Lung microvascular endothelial cell (primary cell): ENCODE measurements around the gene HES5. TPM values are rescaled to one million over a fixed set of nuclear protein-coding genes. Genes with fewer than 3 reads are reported as not detected.

Source experiments
- DNase-seq, 2 donors: peaks; one replicate each; pipeline versions ENCODE4 v3.0.0 to v3.0.0-alpha.2; 2010; ENCODE audit warnings: low read depth in 2 of 2
- total RNA-seq: library from RNA; depleted of rRNA; stranded (reverse); fragments of >200 nt; gene quantifications from 2 replicates; pipeline ENCODE4 v1.2.1, GENCODE V29; 2014

The HES5 gene
- total RNA-seq, 1 donor from 2014 or later, result not detected

GRCh38 chr1:2516124-2516523 is 13.9 kb downstream of the HES5 start:
- DNase-seq, result no peak

GRCh38 chr1:2515763-2516080 is 14.3 kb downstream of the HES5 start:
- DNase-seq, result no peak

GRCh38 chr1:2514863-2515762 is 14.9 kb downstream of the HES5 start:
- no peak for DNase-seq

- no peak for DNase-seq
Measured at GRCh38 chr1:2513939-2514652, 16.0 kb downstream of the HES5 start.

- no peak for DNase-seq
Measured at GRCh38 chr1:2512862-2513421, 17.1 kb downstream of the HES5 start.

- no peak for DNase-seq
Measured at GRCh38 chr1:2510366-2511155, 19.5 kb downstream of the HES5 start.

GRCh38 chr1:2509589-2509988 is 20.5 kb downstream of the HES5 start:
- DNase-seq, result no peak

GRCh38 chr1:2508751-2509150 is 21.3 kb downstream of the HES5 start:
- no peak for DNase-seq

- DNase-seq, result no peak
Measured at GRCh38 chr1:2508180-2508579, 21.9 kb downstream of the HES5 start.

- no peak for DNase-seq
Measured at GRCh38 chr1:2507744-2508155, 22.3 kb downstream of the HES5 start.

- no peak for DNase-seq
Measured at GRCh38 chr1:2506901-2507565, 23.0 kb downstream of the HES5 start.

- no peak for DNase-seq
Measured at GRCh38 chr1:2506007-2506860, 23.8 kb downstream of the HES5 start.

GRCh38 chr1:2505461-2505994 is 24.5 kb downstream of the HES5 start:
- DNase-seq, result no peak

- no peak for DNase-seq
Measured at GRCh38 chr1:2504949-2505272, 25.2 kb downstream of the HES5 start.

- DNase-seq, result no peak
Measured at GRCh38 chr1:2504225-2504948, 25.7 kb downstream of the HES5 start.

GRCh38 chr1:2503554-2504224 is 26.4 kb downstream of the HES5 start:
- DNase-seq, result no peak

- no peak for DNase-seq
Measured at GRCh38 chr1:2502661-2503553, 27.2 kb downstream of the HES5 start.

GRCh38 chr1:2502210-2502609 is 27.9 kb downstream of the HES5 start:
- DNase-seq, result no peak
